Immature natural killer cell (primary cell): ENCODE data around the gene LRIT1. TPM values are rescaled to one million over a fixed set of nuclear protein-coding genes. Genes with fewer than 3 reads are reported as not detected.

Source experiments
- DNase-seq, 3 donors: peaks; one replicate each; pipeline ENCODE4 v3.0.0; 2022; ENCODE audit warnings: mixed read lengths in 1 of 3
- H3K27ac Mint-ChIP-seq, 6 donors: one replicate each; pipeline ENCODE4 v1.8.0; 2020; ENCODE audit warnings: mixed read lengths in 6 of 6, mild to moderate bottlenecking in 5 of 6, inconsistent platforms in 4 of 6, moderate library complexity in 3 of 6
- H3K27me3 Mint-ChIP-seq, 3 donors: one replicate each; pipeline ENCODE4 v1.8.0; 2020 to 2021; ENCODE audit warnings: low read depth in 3 of 3, mild to moderate bottlenecking in 3 of 3, mixed read lengths in 3 of 3, moderate library complexity in 3 of 3, inconsistent platforms in 1 of 3
- H3K36me3 Mint-ChIP-seq, 3 donors: one replicate each; pipeline ENCODE4 v1.8.0; 2020; ENCODE audit warnings: mixed read lengths in 3 of 3, inconsistent platforms in 2 of 3, mild to moderate bottlenecking in 2 of 3
- H3K4me1 Mint-ChIP-seq, 2 donors: one replicate each; pipeline ENCODE4 v1.8.0; 2020; ENCODE audit warnings: inconsistent platforms in 2 of 2, mild to moderate bottlenecking in 2 of 2, mixed read lengths in 2 of 2, moderate library complexity in 1 of 2
- H3K4me3 Mint-ChIP-seq, 5 donors: one replicate each; pipeline ENCODE4 v1.8.0; 2020; ENCODE audit warnings: mild to moderate bottlenecking in 5 of 5, mixed read lengths in 5 of 5, inconsistent platforms in 3 of 5, moderate library complexity in 3 of 5
- H3K9me3 Mint-ChIP-seq, 6 donors: one replicate each; pipeline ENCODE4 v1.8.0; 2020; ENCODE audit warnings: mild to moderate bottlenecking in 6 of 6, mixed read lengths in 6 of 6, inconsistent platforms in 4 of 6, moderate library complexity in 3 of 6
- polyA plus RNA-seq, 3 donors: library from polyadenylated mRNA; unstranded; fragments of 300-500 nt; fragmentation: Illumina TruSeq; gene quantifications; one replicate each; pipeline ENCODE4 v1.2.3, GENCODE V29; 2021

Gene LRIT1
- polyA plus RNA-seq, 3 donors from 2014 or later, result not detected

DNA sequence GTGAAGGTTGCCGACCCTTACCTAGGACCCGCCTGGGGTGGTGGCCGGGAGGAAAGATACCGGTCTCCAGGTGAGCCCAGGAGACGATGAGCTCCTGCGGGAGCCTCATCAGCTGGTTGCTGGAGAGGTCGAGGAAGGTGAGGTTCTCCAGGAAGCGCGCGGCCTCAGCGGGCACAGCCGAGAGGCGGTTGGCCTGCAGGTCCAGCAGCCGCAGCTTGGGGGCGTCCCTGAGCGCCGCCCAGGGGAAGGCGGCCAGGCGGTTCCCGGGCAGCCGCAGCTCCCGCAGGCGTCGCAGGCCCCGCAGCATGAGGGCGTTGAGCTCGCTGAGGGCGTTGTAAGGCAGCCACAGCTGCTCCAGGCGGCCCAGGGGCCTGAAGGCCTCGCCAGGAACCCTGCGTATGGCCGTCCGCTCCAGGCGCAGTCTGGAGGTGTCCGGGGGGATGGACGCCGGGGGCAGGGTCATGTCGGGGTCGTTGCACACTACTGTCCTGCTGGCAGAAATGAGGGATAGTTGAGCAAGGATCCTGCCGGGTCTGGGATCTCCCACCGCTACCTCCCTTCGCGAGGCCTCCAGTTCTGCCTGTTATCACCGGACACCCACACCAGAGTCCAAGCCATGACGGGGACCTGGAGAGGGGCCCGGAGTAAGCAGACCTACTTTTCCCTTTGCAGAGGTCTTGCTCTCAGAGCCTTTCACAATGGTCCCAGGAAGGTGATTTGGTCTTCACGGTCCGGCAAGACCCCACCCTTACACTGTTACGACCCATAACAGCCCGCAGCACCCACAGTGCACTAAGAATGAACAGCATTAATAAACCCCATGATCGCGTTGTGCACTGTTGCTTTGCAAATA is 3.9 kb downstream of the LRIT1 start:
- H3K4me3 Mint-ChIP-seq, result no peak overlapping the region
- H3K27ac Mint-ChIP-seq, result no peak overlapping the region
- DNase-seq, result no peak
- peaks cover 4 to 6% (median 6%) of the 10 kb centered on the region in 3 donors for H3K27me3 Mint-ChIP-seq
- H3K36me3 Mint-ChIP-seq, result no peaks in the 10 kb centered on the region
- H3K9me3 Mint-ChIP-seq, result no peaks in the 10 kb centered on the region
- no peaks in the 10 kb centered on the region for H3K4me1 Mint-ChIP-seq

- Mint-ChIP-seq H3K27ac (no peak overlapping the region), H3K4me3 (no peak overlapping the region), H3K9me3 (no peaks in the 10 kb centered on the region), H3K27me3 (peaks cover 4 to 6% (median 6%) of the 10 kb centered on the region in 3 donors), H3K4me1 (no peaks in the 10 kb centered on the region), H3K36me3 (no peaks in the 10 kb centered on the region)
- DNase-seq, result no peak
These were observed 4.5 kb downstream of the LRIT1 start for GRCh38 chr10:84236807-84237198.

DNA sequence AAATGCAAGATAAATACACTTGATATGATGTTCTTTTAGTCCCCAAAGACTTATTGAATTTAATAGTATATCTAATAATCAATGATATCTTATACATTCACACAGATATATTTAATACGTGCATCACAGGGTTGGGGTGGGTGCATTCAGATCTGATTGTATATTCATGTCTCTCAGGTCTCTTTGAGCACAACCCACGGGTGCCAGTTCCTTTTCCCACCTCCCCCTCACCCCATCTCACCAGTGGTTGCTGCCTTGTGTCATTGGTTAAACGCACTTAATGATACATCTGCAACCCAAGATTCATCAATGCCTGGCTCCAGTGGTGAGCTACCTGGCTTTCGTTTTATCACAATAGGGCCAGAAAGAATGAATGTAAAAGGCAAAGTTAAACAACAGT is 6.2 kb downstream of the LRIT1 start:
- H3K27ac Mint-ChIP-seq, result no peak overlapping the region

GRCh38 chr10:84234479-84234878 is 6.9 kb downstream of the LRIT1 start:
- H3K4me1 Mint-ChIP-seq, result no peaks in the 10 kb centered on the region
- no peaks in the 10 kb centered on the region for H3K9me3 Mint-ChIP-seq
- H3K36me3 Mint-ChIP-seq, result no peaks in the 10 kb centered on the region
- peaks cover 2 to 10% (median 6%) of the 10 kb centered on the region in 3 donors for H3K27me3 Mint-ChIP-seq
- no peak for DNase-seq
- no peak overlapping the region for H3K27ac Mint-ChIP-seq
- H3K4me3 Mint-ChIP-seq, result no peak overlapping the region

More for the DNA sequence above, 6.2 kb downstream of the LRIT1 start:
- no peaks in the 10 kb centered on the region for H3K9me3 Mint-ChIP-seq
- DNase-seq, result no peak
- H3K36me3 Mint-ChIP-seq, result no peaks in the 10 kb centered on the region
- no peaks in the 10 kb centered on the region for H3K4me1 Mint-ChIP-seq
- peaks cover 2 to 10% (median 6%) of the 10 kb centered on the region in 3 donors for H3K27me3 Mint-ChIP-seq
- H3K4me3 Mint-ChIP-seq, result no peak overlapping the region

GRCh38 chr10:84233940-84234339 is 7.4 kb downstream of the LRIT1 start:
- Mint-ChIP-seq H3K27ac (no peak overlapping the region), H3K4me3 (no peak overlapping the region), H3K9me3 (no peaks in the 10 kb centered on the region), H3K36me3 (no peaks in the 10 kb centered on the region), H3K4me1 (no peaks in the 10 kb centered on the region), H3K27me3 (peaks cover 2 to 11% (median 6%) of the 10 kb centered on the region in 3 donors)
- DNase-seq, result no peak

DNA sequence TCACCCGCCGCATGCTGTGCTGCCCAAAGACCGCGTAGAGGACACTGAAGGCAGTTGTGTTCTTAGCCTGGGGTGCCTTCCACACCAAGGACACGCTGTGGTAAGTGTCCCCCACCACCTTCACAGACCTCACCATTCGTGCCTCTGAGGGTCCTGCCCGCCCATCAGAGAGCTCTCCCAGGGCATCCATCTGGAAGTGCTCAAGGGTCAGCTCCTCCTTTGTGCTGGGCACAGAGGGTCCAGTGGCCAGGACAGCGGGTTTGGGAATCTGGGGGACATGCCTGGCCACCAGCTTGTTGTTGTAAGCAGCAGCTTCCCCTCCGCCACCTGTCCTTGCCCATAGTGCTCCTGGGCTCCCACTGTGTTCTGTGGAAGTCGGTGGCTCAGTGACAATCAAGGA is 9.0 kb downstream of the LRIT1 start:
- Mint-ChIP-seq H3K4me3 (no peak overlapping the region), H3K27me3 (peaks cover 2 to 9% (median 9%) of the 10 kb centered on the region in 3 donors), H3K36me3 (no peaks in the 10 kb centered on the region), H3K27ac (no peak overlapping the region), H3K9me3 (no peaks in the 10 kb centered on the region), H3K4me1 (no peaks in the 10 kb centered on the region)
- no peak for DNase-seq

- Mint-ChIP-seq H3K27ac (no peak overlapping the region), H3K4me1 (no peaks in the 10 kb centered on the region), H3K4me3 (no peak overlapping the region), H3K9me3 (no peaks in the 10 kb centered on the region), H3K27me3 (peaks cover 0 to 12% (median 2%) of the 10 kb centered on the region in 3 donors), H3K36me3 (no peaks in the 10 kb centered on the region)
- no peak for DNase-seq
These were observed 11.0 kb downstream of the LRIT1 start for GRCh38 chr10:84230359-84230758.

DNA sequence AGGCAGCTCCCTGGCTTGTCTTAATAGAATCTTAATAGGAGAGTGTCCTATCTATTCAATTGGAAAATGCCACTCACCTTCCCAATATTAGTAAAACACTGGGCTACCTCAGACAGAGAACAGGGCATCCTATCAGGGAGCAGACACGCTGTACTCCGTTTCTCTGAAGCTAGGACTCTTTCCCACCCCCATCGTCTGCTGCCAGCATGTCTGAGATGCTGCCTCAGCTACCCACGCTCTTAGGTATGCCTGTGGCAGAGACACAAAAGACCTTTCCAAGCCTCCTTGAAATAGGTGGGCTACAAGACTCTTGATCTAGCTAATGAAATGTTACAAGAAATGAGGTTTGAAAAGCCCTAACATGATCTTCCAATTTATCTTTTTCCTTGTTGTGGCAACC is 13.5 kb downstream of the LRIT1 start:
- H3K4me3 Mint-ChIP-seq, result no peak overlapping the region
- H3K27ac Mint-ChIP-seq, result no peak overlapping the region
- H3K36me3 Mint-ChIP-seq, result no peaks in the 10 kb centered on the region
- no peaks in the 10 kb centered on the region for H3K4me1 Mint-ChIP-seq
- DNase-seq, result no peak
- H3K9me3 Mint-ChIP-seq, result no peaks in the 10 kb centered on the region
- peaks cover 0 to 16% (median 7%) of the 10 kb centered on the region in 3 donors for H3K27me3 Mint-ChIP-seq

- no peaks in the 10 kb centered on the region for H3K9me3 Mint-ChIP-seq
- no peaks in the 10 kb centered on the region for H3K4me1 Mint-ChIP-seq
- no peak overlapping the region for H3K4me3 Mint-ChIP-seq
- H3K36me3 Mint-ChIP-seq, result no peaks in the 10 kb centered on the region
- DNase-seq, result no peak
- no peak overlapping the region for H3K27ac Mint-ChIP-seq
- H3K27me3 Mint-ChIP-seq, result peaks cover 2 to 17% (median 7%) of the 10 kb centered on the region in 3 donors
These were observed 14.7 kb downstream of the LRIT1 start for GRCh38 chr10:84226616-84227015.

DNA sequence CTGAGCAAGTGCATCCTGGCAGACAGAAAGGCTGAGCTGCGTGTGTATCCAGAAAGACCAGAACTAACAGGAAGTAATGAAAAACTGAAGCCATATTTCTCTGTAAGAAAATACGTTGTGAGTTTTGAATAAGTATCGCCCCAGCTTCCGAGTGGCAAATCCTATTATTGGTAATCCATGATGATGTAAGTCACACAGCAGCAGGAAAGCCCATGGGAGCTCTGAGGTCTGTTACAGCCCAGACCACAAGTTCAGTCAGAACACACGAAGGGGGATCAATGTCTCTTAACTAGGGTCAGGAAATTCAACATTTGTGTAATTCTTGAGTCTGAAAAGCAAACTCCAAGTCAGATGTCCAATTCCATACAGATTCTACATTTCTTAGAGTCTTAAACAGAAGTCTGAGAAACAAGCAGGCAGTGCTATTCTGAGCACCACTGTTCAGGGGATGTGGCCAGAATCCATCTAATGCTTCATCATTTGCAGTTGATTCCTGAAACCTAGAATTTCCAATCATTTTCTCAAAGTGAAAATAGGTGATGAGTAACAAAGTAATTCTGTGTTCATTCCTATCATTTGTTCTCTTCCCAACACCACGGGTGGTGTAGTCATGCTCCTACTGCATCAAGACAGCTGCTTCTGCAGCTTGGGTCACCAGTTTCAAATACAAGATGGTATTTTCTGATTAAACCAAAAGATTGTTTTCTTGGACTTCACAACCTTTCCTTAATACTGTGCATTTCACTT is 15.7 kb downstream of the LRIT1 start, which contains the start of gene LRIT2:
TSS of gene LRIT2 (minus strand) at position 118 of the 747 bp plus-strand sequence. CDS start at position 94, 24 bp downstream.
- no peaks in the 10 kb centered on the region for H3K9me3 Mint-ChIP-seq
- no peak for DNase-seq
- H3K27ac Mint-ChIP-seq, result no peak within 1 kb of the TSS
- H3K4me3 Mint-ChIP-seq, result no peak within 1 kb of the TSS
- peaks cover 2 to 13% (median 7%) of the 10 kb centered on the region in 3 donors for H3K27me3 Mint-ChIP-seq
- no peaks in the 10 kb centered on the region for H3K4me1 Mint-ChIP-seq
- H3K36me3 Mint-ChIP-seq, result no peaks in the 10 kb centered on the region

DNA sequence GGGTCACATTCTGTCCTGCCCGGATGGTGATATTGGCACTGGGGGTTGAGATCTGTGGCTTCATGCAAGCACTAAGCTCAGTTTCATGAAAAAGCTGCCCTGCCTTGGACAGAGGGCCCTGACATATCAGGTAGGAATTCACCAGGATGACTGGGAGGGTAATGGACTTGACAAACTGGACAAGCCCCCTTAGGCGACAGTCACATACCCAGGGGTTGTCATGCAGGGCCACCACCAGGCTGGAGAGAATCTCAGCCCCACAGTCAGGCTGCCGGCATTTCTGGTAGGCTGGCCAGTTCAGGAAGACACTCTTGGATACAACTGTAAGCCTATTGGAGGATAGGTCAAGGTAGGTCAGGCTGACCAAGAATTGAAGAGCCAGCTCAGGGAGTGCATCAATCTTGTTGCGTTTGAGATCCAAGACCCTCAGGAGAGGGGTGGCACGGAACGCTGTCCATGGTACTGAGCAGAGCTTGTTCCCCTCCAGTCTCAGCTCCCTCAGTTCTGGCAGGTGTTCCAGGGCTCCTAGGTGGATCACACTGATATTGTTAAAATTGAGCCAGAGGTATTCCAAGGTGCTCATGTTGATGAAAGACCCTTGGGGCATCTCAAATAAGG is 16.8 kb downstream of the LRIT1 start:
- H3K4me1 Mint-ChIP-seq, result no peaks in the 10 kb centered on the region
- no peak overlapping the region for H3K27ac Mint-ChIP-seq
- peaks cover 0 to under 1% (median 0%) of the 10 kb centered on the region in 3 donors for H3K36me3 Mint-ChIP-seq
- H3K4me3 Mint-ChIP-seq, result no peak overlapping the region
- DNase-seq, result no peak
- peaks cover 4 to 13% (median 7%) of the 10 kb centered on the region in 3 donors for H3K27me3 Mint-ChIP-seq
- no peaks in the 10 kb centered on the region for H3K9me3 Mint-ChIP-seq

GRCh38 chr10:84221916-84222315 is 19.4 kb downstream of the LRIT1 start:
- no peak overlapping the region for H3K27ac Mint-ChIP-seq
- no peaks in the 10 kb centered on the region for H3K4me1 Mint-ChIP-seq
- peaks cover 4 to 7% (median 5%) of the 10 kb centered on the region in 3 donors for H3K27me3 Mint-ChIP-seq
- no peaks in the 10 kb centered on the region for H3K9me3 Mint-ChIP-seq
- H3K36me3 Mint-ChIP-seq, result peaks cover 0 to 4% (median 4%) of the 10 kb centered on the region in 3 donors
- no peak overlapping the region for H3K4me3 Mint-ChIP-seq
- DNase-seq, result no peak

- DNase-seq, result no peak
- Mint-ChIP-seq H3K4me1 (no peaks in the 10 kb centered on the region), H3K4me3 (no peak overlapping the region), H3K27ac (no peak overlapping the region), H3K9me3 (no peaks in the 10 kb centered on the region), H3K27me3 (peaks cover 0 to 5% (median under 1%) of the 10 kb centered on the region in 3 donors), H3K36me3 (peaks cover 0 to 4% (median 4%) of the 10 kb centered on the region in 3 donors)
These were observed 23.6 kb downstream of the LRIT1 start for GRCh38 chr10:84217746-84218145.

DNA sequence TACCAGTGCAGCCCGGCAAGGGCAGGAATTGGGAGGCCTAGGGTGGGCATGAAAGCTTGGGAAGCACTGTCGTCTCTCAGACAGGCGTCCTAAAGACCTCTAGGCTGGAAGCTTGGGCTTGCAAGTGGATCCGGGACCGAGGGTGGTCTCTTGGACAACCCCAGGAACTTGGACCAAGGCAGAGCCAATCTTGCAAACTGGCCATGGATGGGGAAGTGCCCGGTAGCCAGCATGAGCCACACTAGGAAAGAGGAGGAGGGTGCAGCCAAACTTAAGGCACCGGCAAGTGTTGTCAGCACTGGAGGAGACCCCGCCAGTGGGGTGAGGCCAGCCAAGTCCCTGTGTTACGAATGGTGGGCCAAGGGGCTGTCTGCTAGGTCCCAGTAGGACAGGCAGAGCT is 24.5 kb downstream of the LRIT1 start:
- Mint-ChIP-seq H3K27me3 (peaks cover 0 to 3% (median 0%) of the 10 kb centered on the region in 3 donors), H3K36me3 (peaks cover 0 to 4% (median 4%) of the 10 kb centered on the region in 3 donors)

More for the DNA sequence above, 24.5 kb downstream of the LRIT1 start:
- Mint-ChIP-seq H3K4me1 (no peaks in the 10 kb centered on the region), H3K9me3 (no peaks in the 10 kb centered on the region), H3K4me3 (no peak overlapping the region), H3K27ac (no peak overlapping the region)
- no peak for DNase-seq
